GM10266 (cell line): ENCODE results near the gene FHIT.

Experiments
- DNase-seq: peaks from one replicate; pipeline ENCODE4 v3.0.0; 2012; ENCODE audit errors: extremely low spot score
- TF ChIP-seq, protein P1 (sequence below): IDR thresholded peaks from 2 replicates; pipeline ENCODE4 v1.5.1; 2012; ENCODE audit warnings: mild to moderate bottlenecking, low read depth; ENCODE audit not compliant: control insufficient read depth, insufficient read depth; ENCODE audit errors: missing control alignments

Gene FHIT

DNA sequence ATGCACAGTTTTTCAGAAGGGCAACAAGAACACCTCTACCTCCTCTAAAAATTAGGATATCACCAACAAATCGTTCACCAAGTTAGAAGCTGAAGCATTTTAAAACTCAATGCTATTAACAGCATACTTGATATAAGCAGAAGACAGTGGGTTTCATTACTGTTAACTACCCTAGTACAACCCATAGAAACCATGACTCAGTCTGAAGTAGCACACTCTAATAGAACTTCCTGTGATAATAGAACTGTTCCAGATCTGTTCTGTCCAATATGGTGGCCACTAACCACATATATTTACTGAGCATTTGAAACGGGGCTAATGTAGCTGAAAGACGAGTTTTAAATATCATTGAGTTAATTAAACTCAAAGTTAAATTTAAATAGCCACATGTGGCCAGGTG is 1075.6 kb downstream of the FHIT start:
- no peak for DNase-seq
- TF ChIP-seq, protein P1, sequence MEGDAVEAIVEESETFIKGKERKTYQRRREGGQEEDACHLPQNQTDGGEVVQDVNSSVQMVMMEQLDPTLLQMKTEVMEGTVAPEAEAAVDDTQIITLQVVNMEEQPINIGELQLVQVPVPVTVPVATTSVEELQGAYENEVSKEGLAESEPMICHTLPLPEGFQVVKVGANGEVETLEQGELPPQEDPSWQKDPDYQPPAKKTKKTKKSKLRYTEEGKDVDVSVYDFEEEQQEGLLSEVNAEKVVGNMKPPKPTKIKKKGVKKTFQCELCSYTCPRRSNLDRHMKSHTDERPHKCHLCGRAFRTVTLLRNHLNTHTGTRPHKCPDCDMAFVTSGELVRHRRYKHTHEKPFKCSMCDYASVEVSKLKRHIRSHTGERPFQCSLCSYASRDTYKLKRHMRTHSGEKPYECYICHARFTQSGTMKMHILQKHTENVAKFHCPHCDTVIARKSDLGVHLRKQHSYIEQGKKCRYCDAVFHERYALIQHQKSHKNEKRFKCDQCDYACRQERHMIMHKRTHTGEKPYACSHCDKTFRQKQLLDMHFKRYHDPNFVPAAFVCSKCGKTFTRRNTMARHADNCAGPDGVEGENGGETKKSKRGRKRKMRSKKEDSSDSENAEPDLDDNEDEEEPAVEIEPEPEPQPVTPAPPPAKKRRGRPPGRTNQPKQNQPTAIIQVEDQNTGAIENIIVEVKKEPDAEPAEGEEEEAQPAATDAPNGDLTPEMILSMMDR, result no peak

DNA sequence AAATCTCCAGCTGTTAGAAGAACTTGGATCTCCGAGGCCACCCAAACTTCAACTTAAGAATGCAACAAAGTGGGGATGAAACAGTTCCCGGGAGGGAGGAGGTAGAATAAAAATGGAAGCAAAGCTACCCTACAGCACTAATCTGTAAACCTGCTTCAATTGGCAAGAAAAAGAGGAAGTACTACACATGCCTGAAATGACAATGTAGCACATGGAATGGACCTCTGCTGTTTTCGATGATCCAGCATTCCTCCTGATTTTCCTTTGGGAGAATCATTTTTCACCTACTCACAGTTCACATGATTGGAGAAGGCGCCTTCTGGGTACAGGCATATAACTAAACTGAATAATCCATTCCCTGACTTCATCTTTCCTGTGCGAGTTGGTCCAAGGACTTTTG is 1081.5 kb downstream of the FHIT start:
- TF ChIP-seq, protein P1, result no peak
- DNase-seq, result no peak

DNA sequence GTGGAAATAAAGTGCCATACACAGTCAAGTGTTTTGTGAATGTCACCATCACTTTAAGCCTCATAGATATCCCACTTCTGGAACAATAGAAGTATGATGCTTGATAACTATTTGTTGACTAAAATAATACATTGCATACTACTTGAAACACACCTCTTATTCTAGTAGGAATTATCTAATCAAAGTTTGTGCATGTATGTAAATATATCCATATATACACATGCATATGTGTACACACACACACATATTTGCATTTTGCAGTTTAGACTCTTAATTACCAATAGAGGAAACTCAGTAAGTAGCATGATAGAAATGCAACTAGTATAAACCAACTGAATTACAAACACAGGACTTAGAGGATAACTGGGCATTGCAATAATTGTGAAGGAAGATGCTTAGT is 1084.1 kb downstream of the FHIT start:
- DNase-seq, result no peak
- TF ChIP-seq, protein P1, result no peak

DNA sequence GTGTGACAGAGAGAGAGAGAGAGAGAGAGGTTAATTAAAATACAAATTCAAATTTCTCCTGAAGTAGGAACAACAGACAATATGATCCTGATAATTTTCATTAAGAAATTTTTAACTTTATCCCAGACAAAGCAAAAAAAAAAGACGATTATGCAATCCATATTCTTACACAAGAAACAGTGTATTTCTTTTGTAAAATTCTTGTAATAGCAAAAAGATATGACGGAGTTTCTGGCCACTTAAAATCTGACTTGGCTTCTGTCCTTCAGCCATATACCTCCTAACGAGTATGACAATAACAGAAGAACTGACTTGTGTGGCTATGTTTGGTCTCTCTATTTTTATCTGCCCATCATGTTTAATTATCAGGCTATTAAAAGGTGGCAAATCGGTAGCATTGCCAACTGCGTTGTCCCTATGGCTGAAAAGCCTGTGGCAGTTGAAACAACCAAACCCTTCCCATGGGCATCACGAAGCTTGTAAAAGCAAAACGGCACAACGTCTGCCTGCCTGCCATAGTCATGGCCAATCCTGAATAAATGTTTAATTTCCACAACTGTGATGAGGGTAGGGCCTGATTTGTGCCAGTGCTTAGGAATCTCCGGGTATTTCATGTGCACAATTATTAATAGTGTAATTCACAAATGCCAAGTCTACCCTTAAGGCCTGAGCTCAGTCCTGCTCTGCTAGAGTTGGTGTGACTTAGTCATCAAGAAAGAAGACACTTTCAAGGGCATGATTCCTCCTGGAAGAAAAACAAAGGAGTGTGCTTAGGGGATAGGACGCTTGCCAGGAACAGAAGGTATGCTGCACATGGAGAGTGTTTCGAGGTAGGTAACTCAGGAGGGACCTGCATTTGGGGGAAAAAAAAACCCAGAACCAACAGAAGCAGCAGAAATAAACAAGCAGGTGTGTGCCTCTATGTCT is 1090.2 kb downstream of the FHIT start:
- TF ChIP-seq, protein P1, result no peak
- no peak for DNase-seq

DNA sequence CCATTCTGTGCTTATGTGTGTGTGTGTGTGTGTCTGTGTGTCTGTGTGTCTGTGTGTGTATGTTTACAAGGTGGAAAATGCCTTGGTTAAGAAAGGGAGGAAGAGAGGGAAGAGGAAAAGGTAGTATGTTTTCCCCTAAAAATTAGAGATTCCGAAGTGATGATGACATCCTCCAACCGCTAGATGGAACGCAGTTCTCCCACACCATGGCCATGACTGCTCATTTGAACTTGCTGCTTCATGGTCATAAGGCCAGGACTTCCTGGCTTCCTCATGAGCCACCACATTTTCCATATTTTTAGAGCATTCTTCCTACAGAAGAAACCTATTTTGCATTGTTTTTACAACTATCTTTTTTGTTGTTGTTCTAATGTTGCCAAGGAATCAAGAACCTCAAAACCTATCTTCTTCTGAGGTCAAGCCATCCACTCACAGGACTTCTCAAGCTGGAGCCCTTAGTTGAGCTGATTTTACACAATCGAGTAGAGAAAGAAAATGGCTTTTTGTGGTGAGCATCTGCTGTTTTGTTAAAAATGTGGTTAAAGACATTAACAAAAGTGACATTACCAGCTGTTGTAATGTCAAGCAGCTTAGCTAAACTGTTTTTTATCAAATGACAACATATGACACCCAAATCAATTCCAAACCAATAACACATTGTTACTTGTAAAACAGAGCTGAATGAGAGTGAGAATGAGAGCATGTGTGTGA is 1091.0 kb downstream of the FHIT start:
- no peak for DNase-seq
- TF ChIP-seq, protein P1, result no peak

DNA sequence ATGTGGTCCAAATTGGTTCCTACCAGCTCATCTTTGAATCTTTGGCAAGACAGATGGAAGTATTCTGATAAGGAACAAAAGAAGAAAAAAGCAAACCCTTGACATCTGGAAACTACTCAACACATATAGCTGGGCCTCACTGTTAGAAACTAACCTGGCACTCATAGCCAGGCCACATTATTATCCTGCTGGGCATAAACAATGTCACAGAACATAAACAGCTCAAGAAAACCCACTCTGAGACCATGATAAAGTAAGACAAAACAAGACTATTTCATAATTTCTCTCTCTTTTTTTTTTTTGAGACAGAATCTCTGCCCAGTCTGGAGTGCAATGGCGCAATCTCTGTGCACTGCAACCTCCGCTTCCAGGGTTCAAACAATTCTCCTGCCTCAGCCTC is 1093.2 kb downstream of the FHIT start:
- TF ChIP-seq, protein P1, result no peak
- no peak for DNase-seq

DNA sequence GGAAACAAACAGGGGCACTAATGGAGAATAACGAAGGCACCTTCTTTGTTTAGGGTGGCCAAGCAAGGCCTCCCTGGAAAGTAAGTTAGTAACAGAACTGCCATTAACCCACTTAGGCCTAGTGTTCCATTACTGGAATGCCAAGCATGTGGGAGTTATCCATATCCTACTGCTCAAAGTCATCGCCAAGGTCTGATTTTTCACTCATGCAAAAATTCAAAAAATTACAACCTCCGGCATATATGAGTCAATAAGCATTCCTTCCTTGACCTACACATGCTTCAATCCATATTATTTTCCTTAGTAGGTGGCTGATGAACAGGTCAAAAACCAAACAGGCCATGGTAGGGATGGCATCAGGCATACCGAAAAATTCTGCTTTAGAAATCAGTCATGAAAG is 1097.2 kb downstream of the FHIT start:
- DNase-seq, result no peak

More for the DNA sequence above, 1097.2 kb downstream of the FHIT start:
- TF ChIP-seq, protein P1, result no peak
